ENCODE data around the gene FOXA3.

The FOXA3 gene

DNA sequence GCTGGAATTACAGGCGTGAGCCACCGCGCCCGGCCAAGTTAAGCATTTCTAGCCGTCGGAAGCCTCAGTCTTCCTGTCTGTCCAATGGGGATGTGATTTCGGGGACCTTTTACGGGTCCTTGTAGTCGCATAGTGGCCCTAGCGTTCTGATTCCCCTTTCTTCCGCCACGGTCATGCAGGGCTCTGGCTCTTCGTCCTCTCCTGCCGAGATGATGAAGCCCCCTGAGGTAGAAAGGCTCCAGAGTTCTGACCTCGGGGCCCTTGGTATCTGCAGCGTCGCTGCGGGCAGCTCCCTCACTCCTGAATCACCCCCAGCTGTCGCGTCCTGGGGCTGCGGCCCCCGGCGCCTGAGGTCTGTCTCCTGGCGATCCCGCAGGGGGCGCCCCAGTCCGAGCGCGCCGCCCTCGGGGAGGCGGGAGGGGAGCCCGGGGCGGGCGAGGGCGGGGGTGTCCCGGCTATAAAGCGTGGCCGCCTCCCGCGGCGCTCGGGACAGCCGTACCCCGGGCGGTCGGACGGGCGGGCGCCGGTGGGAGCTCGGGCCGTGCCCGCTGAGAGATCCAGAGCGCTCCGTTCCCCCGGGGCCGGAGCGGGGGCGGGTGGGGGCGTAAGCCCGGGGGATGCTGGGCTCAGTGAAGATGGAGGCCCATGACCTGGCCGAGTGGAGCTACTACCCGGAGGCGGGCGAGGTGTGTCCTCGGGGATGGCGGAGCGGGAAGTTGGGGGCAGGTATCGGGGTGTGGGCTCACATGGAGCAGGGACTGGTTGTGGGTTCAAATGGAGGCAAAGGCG is at the start of gene FOXA3:
FOXA3 (plus strand) TSS at position 487 of the 789 bp plus-strand sequence; CDS start at position 618, 131 bp downstream.
- peak; percentile 56 for DNase-seq (ENCODE audit: low read depth, low spot score)

DNA sequence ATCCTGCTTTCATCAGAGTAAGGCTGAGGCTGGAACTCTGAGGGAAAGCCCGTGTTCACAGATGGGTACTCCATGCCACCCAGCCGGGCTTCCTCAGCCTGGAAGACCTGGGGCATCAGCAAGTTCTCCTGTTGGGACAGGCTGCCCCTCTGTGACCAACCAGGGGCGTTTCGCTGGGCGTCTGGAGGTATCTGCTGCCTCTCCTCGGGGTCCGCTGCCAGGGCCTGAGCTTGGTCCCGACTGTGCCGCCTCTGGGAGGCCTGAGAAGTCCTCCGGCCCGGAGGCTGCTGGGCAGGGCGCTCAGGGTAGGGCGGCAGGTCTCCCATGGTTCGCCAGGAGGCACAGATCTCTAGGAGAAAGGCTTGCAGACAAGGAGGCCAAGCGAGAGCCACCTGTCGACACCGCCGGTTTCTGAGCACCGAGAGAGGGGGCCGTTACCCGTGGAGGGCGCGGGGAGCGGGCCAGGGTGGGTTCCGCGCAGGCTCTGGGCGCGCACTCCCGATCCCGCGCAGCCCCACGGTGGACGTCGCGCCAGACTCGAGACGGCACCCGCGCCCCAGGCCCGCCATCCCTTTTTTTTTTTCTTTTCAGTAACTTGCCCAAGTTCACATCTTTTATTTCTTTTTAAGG is 49.2 kb upstream of the FOXA3 start, which contains the start of gene RSPH6A:
RSPH6A (minus strand) TSS at position 458 of the 630 bp plus-strand sequence; CDS start at position 326, 132 bp downstream.
- no peak for DNase-seq (ENCODE audit: low read depth, low spot score)

DNA sequence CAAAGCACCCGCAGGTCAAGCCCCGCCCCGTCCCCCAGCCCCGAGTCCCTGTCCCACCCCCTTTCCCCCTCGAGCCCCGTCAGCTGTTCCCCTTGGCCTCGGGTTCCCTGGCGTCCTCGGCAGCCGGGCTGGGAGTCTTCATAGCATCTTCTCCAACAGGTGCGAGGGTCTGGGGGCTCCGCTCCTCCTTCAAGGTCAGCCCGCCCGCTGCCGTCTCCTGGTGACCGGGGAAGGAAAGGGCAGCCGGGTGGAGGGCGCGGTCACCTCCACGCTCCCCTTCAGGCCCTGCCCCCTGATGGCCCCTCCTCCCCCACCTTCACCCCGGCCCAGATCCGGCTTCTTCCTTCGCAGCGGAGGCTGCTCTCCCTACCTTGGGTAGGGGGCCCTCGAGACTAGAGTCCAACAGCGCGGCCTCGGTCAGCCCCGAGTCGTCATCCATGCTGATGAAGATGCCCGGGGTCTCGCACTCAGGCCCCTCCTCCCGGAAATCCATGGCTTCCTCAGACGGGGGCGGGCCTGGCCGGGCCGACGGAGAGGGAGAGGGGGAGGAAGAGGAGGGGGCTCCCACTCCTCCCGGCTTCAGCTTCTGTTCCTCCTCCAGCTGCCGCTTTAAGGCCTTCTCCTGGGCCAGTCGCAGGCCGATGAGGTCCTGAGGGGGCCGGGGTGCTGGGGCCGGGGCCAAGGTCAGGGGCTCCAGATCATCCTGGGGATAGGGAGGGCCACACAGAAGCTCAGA is 48.5 kb upstream of the FOXA3 start:
- peak; percentile 76 for DNase-seq (ENCODE audit: low read depth, low spot score)

DNA sequence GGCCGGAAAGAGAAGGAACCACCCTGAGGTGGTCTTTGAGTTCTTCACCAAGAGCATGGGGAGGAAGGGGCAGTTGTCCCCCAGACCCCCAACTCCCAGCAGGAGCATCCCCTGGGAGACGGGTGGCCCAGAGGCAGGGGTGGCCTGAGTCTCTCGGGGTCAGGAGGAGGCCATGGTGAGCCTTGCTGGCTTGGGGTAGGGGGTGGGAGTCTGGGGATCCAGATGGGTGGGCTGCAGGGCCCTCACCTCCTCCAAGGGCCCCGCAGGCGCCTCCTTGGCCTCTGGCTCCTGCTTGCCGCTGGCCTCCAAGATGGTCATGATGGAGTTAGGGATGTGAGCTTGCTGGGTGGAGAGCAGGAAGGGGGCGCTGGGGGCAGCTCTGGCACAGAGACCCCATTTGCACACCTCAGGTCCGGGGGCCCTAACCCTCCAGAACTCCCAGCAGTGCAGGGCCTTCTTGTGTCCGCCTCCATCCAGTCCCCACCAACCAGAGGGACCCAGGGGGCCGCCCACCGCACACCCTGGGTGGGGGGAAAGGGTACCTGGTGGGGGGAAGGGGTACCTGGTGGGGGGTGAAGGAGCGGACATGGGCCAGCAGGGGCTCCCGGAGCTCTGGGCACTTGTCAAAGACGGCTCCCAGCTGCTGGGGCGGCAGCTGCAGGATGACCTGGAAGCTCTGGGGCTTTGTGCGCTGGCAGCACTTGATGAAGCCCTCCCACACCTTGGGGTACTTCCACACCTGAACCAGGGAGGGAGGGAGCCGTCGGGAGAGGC is 47.7 kb upstream of the FOXA3 start:
- DNase-seq (ENCODE audit: low read depth, low spot score), result no peak

DNA sequence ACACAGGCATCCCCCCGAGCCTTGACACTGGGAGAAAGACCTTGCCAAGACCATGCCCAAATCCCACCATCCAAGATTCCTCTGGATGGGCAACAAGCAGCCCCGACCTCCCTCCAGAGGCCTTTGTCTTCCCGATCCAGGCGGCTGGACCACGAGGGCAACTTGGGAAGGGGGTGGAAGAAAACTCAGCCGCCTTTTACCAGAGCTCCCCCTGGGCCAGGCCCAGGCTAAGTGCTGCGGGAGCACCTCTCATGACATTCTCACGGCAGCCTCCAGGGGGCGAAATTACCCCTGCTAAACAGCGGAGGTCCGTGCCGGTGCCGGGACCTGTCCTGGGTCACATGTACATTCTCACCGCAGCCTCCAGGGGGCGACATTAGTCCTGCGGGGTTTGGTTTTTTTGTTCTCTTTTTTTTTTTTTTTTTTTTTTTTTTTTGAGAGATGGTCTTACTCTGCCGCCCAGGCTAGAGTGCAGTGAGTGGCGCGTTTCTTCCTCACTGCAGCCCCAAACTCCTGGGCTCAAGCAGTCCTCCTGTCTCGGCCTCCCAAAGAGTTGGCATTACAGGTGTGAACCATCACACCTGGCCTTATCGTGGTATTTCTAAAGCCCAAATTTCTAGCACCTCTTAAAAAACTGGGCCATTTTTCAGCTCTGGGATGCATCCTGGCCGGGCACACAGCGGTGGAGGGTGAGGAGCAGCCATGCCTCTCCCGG is 47.0 kb upstream of the FOXA3 start:
- peak; percentile 99 for DNase-seq (ENCODE audit: low read depth, low spot score)

DNA sequence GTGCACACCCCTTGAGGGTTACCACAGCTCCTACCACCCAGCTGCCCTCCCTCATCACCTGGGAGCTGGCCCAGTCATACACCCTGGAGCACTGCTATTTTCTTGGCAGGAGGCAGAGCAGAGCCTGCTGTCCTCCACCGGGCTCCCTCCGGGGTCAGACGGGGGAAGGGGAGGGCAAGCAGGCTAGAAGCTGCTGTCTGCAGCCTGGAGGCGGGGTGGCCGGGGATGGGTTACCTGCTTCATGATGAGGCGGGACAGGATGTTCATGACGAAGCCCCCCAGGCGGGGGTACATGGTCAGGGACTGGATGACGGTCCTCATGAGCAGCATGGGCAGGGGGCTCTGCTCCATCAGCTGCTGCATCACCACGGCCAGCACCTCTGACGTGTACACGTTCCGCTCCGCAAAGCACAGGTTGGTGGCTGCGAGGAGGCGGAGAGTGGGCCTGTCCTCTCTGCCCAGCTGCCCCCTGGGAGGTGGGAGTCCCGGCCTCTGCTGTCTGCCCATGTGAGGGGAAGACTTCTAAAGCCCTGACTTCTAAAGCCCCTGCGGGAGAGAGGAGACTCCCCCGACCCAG is 46.3 kb upstream of the FOXA3 start:
- peak; percentile 70 for DNase-seq (ENCODE audit: low read depth, low spot score)

DNA sequence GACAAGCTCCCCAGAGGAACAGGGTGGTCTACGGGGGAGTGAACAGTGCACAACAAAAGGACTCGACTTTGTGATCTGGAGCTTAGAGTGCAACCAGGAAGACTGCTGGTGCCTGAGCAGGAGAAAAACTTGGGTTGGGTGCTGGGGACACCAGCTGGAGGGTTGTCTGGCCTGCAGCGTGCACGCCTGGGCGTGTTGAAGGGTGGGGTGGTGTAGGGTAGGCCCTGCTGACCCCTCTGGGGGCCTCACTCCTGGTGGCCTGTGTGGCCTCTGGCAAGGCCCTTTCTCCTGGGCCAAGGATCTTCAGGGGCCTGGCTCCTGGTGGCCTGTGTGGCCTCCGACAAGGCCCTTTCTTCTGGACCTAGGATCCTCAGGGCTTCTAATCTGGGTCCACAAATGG is 44.4 kb upstream of the FOXA3 start:
- no peak for DNase-seq (ENCODE audit: low read depth, low spot score)

DNA sequence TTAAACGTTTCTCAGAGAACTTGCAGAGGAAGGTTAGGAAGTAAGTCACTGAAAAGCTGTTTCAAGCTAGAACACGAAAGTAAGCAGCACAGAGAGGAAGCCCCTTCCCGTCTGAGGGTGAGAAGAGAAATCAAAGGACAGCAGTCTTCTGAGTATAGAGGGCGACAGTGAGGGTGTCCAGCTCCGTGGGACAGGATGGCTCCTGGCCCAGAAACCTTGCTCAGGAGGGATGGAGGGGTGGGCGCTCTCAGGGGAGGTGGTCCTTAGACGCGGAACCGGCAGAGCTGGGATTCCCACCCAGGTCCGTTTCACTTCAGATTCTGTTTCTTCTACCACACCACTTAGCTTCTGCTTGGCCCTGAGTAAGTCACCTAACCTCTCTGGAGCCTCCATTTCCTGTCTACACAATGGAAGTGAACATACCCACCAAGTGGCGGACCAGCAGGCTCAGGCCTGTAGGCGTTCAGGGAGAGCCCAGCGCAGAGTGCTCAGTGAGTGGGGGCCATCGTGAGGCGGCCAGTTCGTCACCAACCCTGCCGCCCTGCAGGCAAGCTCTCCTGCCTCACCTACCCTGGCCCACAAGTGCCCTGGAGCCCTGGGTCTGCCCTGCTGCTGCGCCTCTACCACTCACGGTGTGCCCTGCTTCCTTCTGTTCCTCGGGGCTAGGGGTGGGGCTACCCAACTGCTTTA is 43.6 kb upstream of the FOXA3 start:
- DNase-seq (ENCODE audit: low read depth, low spot score), result no peak

DNA sequence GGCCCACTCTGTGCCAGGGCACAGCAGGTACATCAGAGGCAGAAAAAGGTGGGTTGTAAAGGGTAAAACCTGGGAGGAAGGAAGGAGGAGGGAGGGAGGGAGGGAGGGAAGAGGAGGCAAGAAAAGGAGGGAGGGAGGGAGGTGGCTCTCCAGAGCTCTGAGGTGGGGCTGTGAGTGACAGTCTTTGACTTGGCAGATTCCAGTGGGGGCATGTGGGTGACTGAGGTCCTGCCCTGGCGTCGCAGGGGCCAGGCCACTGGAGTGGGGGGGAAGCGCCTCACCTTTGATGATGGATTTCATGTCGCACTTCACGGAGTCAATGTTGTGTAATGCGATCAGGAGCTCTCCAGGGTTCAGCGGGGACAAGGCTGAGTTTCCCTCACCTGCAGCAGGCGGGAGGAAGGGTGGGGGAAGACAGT is 43.0 kb upstream of the FOXA3 start:
- no peak for DNase-seq (ENCODE audit: low read depth, low spot score)

DNA sequence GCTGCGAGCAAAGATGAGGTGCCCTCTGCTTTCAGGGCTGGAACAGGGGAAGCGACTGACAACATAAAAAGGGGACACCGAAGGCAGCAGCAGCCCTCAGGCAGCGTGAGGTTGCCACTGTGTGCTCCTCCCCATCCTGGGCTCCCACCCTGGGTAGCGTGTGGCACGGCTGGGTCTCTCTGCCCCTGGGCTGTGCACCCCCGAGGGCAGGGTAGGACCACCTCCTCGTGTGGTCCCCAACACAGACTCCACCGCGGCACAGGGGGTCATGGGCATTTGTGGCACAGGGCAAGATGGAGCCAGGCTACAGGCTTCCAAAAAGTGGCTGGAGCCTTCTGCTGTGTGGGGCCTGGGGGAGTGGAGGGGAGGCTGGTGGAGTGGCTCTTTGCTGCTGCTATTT is 42.6 kb upstream of the FOXA3 start:
- DNase-seq (ENCODE audit: low read depth, low spot score), result no peak

DNA sequence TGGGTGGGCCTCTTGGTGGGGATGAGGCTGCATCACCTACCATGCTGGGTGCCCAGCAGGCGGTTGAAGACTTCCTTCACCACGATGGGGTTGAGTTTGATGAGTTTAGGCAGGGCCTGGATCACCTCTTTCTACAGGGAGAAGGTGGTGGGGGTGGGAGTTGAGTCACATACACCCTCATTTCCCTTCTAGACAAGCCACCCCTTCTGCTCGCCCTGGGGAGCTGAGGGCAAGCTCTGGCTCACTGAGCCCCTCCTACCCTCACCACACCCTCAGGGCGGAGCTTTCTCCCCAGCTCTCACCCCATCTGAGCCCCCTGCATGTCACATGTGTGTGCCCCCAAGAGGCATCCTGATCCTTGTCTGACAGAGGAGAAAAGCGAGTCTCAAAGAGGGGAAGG is 41.4 kb upstream of the FOXA3 start:
- no peak for DNase-seq (ENCODE audit: low read depth, low spot score)

DNA sequence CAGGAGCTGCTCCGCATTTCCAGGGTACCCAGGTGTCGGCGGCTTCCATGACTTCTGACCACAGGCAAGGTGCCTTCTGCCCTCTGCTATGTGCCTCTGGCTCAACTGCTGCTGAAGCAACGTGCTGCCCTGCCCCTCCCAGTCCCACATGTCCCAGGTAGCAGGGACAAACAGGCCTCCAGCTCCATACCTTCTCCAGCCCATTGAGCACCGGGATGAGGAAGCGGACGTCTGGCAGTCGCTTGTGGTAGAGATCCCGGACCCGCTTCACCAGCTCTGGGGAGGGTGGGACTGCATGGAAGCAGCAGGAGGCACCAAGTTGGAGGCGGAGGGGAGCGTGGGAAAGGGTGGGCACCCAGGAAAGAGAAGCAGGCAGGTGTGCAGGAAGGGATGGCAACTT is 40.9 kb upstream of the FOXA3 start:
- DNase-seq (ENCODE audit: low read depth, low spot score), result no peak

DNA sequence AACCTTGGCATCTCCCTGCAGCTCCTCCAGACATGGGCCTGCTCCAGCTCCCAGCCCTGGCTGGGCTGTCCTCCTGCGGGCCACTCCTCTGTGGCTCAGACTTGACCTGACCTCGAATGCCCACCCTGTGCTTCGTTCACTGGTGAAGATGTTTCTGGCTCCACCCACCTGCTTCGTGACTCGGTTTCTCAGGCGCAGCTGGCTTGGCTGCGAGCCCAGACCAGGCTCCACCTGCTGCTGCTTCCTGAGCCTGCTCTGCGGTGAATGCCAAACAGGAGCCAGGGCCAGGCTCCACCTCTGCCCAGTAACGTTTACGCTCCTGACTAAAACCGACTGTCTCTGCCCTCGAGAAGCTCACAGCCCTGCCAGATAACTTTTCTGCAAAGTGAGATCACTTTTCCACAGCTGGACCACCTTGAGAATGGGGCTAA is 40.1 kb upstream of the FOXA3 start:
- no peak for DNase-seq (ENCODE audit: low read depth, low spot score)

DNA sequence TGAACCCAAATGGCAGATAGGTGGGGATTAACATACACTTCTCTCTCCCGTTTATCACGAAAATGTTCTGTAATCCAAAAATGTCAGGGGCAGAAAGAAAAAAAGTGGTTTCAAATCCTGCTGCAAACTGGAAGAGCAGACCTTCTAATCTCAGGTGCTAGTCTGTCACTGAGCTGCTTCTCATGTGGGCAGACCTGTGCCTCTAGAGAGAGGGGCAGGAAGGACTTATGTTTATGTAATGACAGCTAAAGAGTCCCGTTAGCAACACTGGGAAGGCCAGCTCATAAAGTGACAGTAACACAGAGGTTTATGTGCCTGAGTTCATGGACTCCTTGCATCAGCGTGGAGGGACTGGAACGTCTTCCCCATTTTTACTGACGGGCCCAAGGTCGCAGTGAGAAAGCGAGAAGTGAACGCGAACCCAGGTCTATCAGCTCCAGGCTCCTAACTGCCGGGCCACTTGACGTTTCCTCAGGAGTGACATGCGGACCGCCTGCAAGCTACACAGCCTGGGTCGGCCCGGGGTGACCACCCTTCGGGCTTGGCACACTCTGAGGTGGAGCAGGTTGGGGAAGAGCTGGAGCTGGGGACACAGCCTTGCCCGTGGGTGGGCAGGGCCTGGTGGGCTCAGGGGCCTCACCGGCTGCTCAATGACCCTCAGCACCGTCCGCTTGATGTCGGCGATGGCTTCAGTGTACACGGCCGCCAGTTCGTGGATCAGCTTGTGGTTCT is 39.4 kb upstream of the FOXA3 start:
- no peak for DNase-seq (ENCODE audit: low read depth, low spot score)

DNA sequence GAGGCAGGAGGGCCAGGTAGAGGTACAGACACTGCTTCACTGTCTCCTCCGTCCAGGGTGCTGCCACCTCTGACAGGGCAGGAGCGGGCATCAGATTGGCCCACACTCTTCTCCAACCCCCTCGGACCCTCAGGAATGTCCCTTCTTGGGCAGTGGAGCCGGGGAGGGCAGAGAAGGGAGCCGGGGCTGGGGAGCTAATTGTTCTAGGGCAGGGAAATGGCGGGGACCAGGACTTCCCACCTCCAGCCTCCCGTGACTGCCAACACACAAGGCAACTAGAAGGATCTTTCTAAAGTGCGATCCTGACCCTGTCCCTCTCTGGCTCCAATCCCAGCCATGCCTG is 38.9 kb upstream of the FOXA3 start:
- DNase-seq (ENCODE audit: low read depth, low spot score), result no peak

DNA sequence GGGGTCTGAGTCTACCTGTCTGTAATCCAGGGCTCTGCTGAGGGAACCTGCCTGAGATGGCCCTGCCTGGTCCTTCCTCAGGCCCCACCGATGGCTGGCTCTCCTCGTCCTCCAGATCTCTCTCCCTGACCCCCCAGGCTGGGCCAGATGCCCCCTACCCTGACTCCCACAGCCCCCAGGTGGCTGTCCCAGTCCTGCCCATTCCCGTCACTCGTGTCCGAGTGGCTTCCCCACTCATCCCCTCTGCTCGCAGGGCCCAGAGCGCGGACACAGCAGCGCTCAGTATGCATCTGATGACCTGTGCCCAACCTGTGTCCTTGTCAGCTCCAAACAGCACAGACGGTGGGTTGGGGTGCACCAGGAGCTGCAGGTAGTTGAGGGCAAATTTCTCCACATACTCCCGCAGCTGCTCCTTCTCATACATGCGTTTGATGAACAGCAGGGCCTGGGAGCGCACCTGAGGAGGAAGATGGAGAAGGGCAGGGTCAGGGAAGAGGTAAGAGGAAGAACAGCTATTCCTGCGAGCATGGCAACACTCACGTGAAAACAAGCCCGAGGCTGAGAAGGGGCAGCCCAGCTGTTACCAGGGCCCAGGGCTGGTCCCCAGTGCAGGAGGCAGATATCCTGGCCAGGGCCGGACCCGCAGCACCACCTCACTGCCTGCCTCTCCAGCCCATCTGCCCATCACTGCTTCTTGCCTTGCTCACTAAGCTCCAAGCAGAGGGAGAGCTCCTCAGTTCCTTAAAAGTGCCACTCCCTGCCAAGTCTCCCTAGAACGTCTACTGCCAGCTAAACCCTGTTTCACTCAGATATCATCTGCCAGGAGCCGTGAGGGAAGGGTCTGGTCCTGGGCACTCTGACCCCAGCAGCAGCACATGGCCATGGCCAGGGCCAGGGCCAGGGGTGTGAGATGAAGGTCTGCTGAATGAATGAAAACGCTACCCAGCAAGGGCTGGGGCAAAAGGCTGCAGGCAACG is 37.9 kb upstream of the FOXA3 start:
- no peak for DNase-seq (ENCODE audit: low read depth, low spot score)

DNA sequence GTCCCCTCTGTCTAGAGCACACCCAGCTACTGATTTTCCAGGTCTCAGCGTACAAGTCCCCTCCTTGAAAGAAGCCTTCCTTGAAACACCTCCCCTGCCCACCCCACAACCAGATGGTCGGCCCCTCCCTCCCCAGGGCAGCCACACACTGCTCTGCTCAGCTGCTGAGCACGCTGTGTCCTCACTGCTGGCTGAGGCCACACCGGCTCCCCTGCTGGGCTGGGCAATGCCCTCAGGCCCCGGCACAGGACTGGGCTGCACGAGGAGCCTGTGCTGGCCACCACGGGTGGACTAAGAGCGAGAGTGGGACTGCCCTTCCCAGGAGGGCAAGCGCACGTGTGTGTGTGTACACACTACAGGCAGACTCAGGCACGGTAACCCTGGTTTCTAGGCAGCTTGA is 37.2 kb upstream of the FOXA3 start:
- no peak for DNase-seq (ENCODE audit: low read depth, low spot score)

DNA sequence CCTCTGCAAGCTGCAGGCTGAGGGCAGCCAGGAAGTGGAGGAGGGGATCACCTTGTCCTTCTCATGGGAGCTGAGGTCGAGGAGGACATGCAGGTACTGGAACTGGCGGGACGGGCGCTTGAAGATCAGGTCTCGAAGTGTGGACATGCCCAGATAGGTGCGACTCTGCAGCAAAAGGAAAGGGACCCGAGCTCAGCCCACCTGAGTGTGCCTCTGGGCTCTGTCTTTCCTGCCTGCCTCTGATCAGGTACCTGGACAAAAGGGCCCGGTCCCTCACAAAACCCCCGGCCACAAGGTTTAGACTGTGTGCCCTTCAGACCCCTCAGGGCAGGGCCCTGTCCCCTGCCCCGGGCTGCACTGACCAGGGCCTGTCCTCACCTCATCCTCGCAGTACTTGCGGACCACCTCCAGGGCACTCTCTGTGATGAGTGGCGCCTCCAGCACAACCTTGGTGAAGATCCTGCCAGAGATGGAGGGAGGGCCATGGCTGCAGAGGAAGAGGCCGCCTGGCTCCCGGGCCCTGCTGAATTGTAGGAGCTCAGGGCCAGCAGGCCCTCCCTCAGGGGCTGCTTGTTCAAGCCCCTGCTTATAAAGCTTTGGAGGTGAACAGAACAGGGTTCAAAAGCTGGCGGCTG is 36.5 kb upstream of the FOXA3 start:
- no peak for DNase-seq (ENCODE audit: low read depth, low spot score)
